ENCODE results near the gene SLC30A2.

DNA sequence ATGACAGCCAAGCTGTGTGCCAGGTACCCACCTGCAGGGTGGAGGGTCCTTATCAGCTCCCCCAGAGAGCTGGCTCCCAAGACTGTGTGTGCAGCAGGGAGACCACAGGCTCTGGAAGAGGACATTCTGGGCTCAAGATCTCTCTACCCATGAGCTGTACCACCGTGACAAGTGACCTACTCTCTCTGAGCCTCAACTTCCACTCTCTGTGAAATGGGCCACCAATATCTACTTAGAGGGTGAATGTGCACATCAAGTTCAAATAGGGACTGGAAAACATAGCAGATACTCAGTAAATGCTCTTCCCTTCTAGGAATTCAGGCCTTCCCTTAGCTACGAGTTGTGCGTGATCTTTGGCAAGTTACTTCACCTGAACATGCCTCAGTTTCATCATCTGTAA lies 1.5 kb downstream of the SLC30A2 start:
- TF ChIP-seq, protein P1, sequence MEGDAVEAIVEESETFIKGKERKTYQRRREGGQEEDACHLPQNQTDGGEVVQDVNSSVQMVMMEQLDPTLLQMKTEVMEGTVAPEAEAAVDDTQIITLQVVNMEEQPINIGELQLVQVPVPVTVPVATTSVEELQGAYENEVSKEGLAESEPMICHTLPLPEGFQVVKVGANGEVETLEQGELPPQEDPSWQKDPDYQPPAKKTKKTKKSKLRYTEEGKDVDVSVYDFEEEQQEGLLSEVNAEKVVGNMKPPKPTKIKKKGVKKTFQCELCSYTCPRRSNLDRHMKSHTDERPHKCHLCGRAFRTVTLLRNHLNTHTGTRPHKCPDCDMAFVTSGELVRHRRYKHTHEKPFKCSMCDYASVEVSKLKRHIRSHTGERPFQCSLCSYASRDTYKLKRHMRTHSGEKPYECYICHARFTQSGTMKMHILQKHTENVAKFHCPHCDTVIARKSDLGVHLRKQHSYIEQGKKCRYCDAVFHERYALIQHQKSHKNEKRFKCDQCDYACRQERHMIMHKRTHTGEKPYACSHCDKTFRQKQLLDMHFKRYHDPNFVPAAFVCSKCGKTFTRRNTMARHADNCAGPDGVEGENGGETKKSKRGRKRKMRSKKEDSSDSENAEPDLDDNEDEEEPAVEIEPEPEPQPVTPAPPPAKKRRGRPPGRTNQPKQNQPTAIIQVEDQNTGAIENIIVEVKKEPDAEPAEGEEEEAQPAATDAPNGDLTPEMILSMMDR (IDR thresholded peaks at IDR 0.05), result no peak
- no peak for TF ChIP-seq JUNB (IDR thresholded peaks at IDR 0.05)
- TF ChIP-seq, protein P2, sequence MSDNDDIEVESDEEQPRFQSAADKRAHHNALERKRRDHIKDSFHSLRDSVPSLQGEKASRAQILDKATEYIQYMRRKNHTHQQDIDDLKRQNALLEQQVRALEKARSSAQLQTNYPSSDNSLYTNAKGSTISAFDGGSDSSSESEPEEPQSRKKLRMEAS (IDR thresholded peaks at IDR 0.05), result no peak
- TF ChIP-seq, protein P3, sequence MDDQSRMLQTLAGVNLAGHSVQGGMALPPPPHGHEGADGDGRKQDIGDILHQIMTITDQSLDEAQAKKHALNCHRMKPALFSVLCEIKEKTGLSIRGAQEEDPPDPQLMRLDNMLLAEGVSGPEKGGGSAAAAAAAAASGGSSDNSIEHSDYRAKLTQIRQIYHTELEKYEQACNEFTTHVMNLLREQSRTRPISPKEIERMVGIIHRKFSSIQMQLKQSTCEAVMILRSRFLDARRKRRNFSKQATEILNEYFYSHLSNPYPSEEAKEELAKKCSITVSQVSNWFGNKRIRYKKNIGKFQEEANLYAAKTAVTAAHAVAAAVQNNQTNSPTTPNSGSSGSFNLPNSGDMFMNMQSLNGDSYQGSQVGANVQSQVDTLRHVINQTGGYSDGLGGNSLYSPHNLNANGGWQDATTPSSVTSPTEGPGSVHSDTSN (IDR thresholded peaks at IDR 0.05), result no peak
- no peak for TF ChIP-seq BHLHE40 (IDR thresholded peaks at IDR 0.05; ENCODE audit: low read depth, low read length)
